SK-N-MC (cell line): ENCODE measurements around the gene CCBE1.

Source experiments
- DNase-seq: peaks from one replicate; pipeline ENCODE4 v3.0.0-alpha.2; 2011; ENCODE audit warnings: low read depth, low spot score
- H3K27ac ChIP-seq: fragments of 200-600 bp; sonication (generic); 2 replicates; pipeline ENCODE4 v1.5.1; 2016; ENCODE audit warnings: mixed run types
- H3K36me3 ChIP-seq: fragments of 200-600 bp; sonication (generic); 2 replicates; pipeline ENCODE4 v1.6.1; 2017; ENCODE audit warnings: antibody characterized with exemption, low read length, mixed read lengths; ENCODE audit not compliant: insufficient read depth
- H3K4me3 ChIP-seq: fragments of 200-600 bp; sonication (generic); 2 replicates; pipeline ENCODE4 v1.5.1; 2016
- H3K9ac ChIP-seq: fragments of 200-600 bp; sonication (generic); 2 replicates; pipeline ENCODE4 v1.8.0; 2017; ENCODE audit warnings: mixed run types, mixed read lengths; ENCODE audit not compliant: insufficient read length
- H3K9me3 ChIP-seq: fragments of 200-600 bp; sonication (generic); 2 replicates; pipeline ENCODE4 v1.6.1; 2017; ENCODE audit warnings: low read depth, mild to moderate bottlenecking, antibody characterized with exemption, low read length, moderate library complexity, mixed read lengths
- EZH2 ChIP-seq: fragments of 200-600 bp; sonication (generic); IDR thresholded peaks from one replicate; pipeline ENCODE4 v1.6.1; 2017; ENCODE audit warnings: antibody characterized with exemption
- FOXP2 ChIP-seq: optimal IDR thresholded peaks from 2 replicates; pipeline ENCODE3; 2011; ENCODE audit warnings: mild to moderate bottlenecking, moderate library complexity; ENCODE audit not compliant: insufficient read depth; ENCODE audit errors: extremely low read length, control extremely low read depth
- POLR2AphosphoS5 ChIP-seq: IDR thresholded peaks from 2 replicates; pipeline ENCODE4 v1.6.1; 2012; ENCODE audit warnings: mild to moderate bottlenecking, low read depth, low read length, borderline replicate concordance

CCBE1 gene

GRCh38 chr18:59706499-59706898, 9.3 kb upstream of the CCBE1 start:
- no peaks in the 10 kb centered on the region for H3K9me3 ChIP-seq
- no peak for DNase-seq
- no peaks in the 10 kb centered on the region for H3K36me3 ChIP-seq
- no peak overlapping the region for H3K4me3 ChIP-seq
- H3K9ac ChIP-seq, result no peak overlapping the region
- no peak overlapping the region for H3K27ac ChIP-seq
- TF ChIP-seq FOXP2 (no peak), EZH2 (no peak)

- no peaks in the 10 kb centered on the region for H3K36me3 ChIP-seq
- no peak for DNase-seq
- no peak overlapping the region for H3K9ac ChIP-seq
- H3K27ac ChIP-seq, result no peak overlapping the region
- H3K4me3 ChIP-seq, result no peak overlapping the region
- no peaks in the 10 kb centered on the region for H3K9me3 ChIP-seq
- TF ChIP-seq EZH2 (no peak), FOXP2 (no peak), POLR2AphosphoS5 (no peak)
These were observed 7.9 kb upstream of the CCBE1 start for GRCh38 chr18:59705145-59705544.

- DNase-seq, result no peak
These were observed 6.9 kb upstream of the CCBE1 start for GRCh38 chr18:59704146-59704545.

GRCh38 chr18:59701272-59701671, 4.0 kb upstream of the CCBE1 start:
- no peak overlapping the region for H3K4me3 ChIP-seq
- no peak for DNase-seq
- H3K36me3 ChIP-seq, result no peaks in the 10 kb centered on the region
- H3K27ac ChIP-seq, result no peak overlapping the region
- no peaks in the 10 kb centered on the region for H3K9me3 ChIP-seq
- H3K9ac ChIP-seq, result no peak overlapping the region
- TF ChIP-seq FOXP2 (no peak), POLR2AphosphoS5 (no peak), EZH2 (no peak)

More at GRCh38 chr18:59704146-59704545, 6.9 kb upstream of the CCBE1 start:
- Histone ChIP-seq H3K9ac (no peak overlapping the region), H3K9me3 (no peaks in the 10 kb centered on the region), H3K4me3 (no peak overlapping the region), H3K36me3 (no peaks in the 10 kb centered on the region), H3K27ac (no peak overlapping the region)
- TF ChIP-seq POLR2AphosphoS5, result no peak
- no peak for TF ChIP-seq EZH2
- no peak for TF ChIP-seq FOXP2

GRCh38 chr18:59700535-59700967, 3.3 kb upstream of the CCBE1 start:
- H3K4me3 ChIP-seq, result no peak overlapping the region
- H3K9me3 ChIP-seq, result no peaks in the 10 kb centered on the region
- no peak for TF ChIP-seq EZH2
- TF ChIP-seq POLR2AphosphoS5, result no peak
- TF ChIP-seq FOXP2, result no peak
- H3K27ac ChIP-seq, result no peak overlapping the region
- no peak for DNase-seq
- H3K9ac ChIP-seq, result no peak overlapping the region
- H3K36me3 ChIP-seq, result no peaks in the 10 kb centered on the region

- no peak overlapping the region for H3K27ac ChIP-seq
- H3K9ac ChIP-seq, result no peak overlapping the region
- no peak for DNase-seq
- no peak for TF ChIP-seq FOXP2
- TF ChIP-seq POLR2AphosphoS5, result no peak
- TF ChIP-seq EZH2, result no peak
- H3K9me3 ChIP-seq, result no peaks in the 10 kb centered on the region
- H3K36me3 ChIP-seq, result no peaks in the 10 kb centered on the region
- no peak overlapping the region for H3K4me3 ChIP-seq
These were observed 2.7 kb upstream of the CCBE1 start for GRCh38 chr18:59699750-59700534.

GRCh38 chr18:59699061-59699460, 1.8 kb upstream of the CCBE1 start:
- TF ChIP-seq FOXP2 (no peak), POLR2AphosphoS5 (no peak), EZH2 (no peak)
- Histone ChIP-seq H3K9ac (no peak overlapping the region), H3K36me3 (no peaks in the 10 kb centered on the region), H3K4me3 (no peak overlapping the region), H3K27ac (no peak overlapping the region), H3K9me3 (no peaks in the 10 kb centered on the region)
- no peak for DNase-seq

- Histone ChIP-seq H3K27ac (no peak overlapping the region), H3K9me3 (no peaks in the 10 kb centered on the region), H3K36me3 (no peaks in the 10 kb centered on the region), H3K9ac (no peak overlapping the region), H3K4me3 (peak overlapping the region; percentile 57)
- DNase-seq, result no peak
- TF ChIP-seq POLR2AphosphoS5 (no peak), EZH2 (peak; percentile 58)
These were observed 650 bp downstream of the CCBE1 start for GRCh38 chr18:59696311-59697235.

- Histone ChIP-seq H3K9me3 (no peaks in the 10 kb centered on the region), H3K4me3 (no peak overlapping the region), H3K27ac (no peak overlapping the region), H3K36me3 (no peaks in the 10 kb centered on the region), H3K9ac (no peak overlapping the region)
- DNase-seq, result no peak
- TF ChIP-seq FOXP2 (no peak), POLR2AphosphoS5 (no peak), EZH2 (no peak)
These were observed 1.7 kb downstream of the CCBE1 start for GRCh38 chr18:59695551-59695950.
